ENCODE results near the gene IPO11.

IPO11 gene

DNA sequence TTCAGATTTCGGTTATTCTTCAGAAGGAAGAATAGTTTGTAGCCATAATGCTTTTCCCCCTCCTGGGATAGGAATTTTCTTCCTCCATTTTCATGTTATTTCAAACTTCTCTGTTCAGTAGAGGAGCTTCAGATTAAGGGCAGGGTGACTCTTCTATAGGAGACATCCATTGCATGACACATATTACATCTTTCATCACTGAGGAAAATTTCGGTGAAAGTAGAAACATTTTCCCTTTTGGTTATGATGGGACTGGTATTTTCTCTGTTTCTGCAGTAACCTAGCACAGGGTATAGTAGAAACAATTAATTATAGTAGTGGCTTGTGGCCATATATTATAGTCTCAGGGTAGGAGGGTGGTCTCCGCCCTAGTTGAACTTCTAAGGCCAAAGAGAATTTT, 1.1 kb downstream of the IPO11 start:
- no peak for FAIRE-seq
- TF ChIP-seq POLR2A (IDR thresholded peaks at IDR 0.05; ENCODE audit: low read depth, low read length) = no peak
- DNase-seq (ENCODE audit: insufficient read length, low spot score) = no peak

DNA sequence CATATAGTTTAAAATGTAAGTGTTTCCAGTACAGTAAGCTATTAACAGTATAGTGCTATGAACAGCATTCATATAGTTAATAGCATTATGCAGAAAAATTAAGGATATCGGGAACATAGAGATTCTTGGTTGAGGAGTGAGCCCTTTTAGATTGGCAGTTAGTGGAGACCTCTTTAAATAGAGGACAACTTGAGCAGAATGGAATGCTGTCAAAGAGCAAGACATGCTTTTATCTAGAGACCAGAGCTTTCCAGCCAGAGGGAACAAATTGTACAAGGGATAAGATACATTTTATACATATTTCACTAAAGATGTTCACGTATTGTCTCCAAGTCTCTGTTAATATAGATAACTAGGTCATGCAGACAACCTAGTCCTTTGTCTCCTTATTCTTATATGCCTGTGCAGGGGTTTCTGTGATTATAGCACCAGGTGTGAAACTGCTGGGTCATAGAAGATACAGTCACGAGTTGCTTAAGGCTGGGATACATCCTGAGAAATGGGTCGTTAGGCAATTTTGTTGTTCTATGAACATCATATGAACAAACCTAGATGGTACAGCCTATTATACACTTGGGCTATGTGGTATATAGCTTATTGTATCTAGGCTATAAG, 6.0 kb downstream of the IPO11 start:
- no peak for DNase-seq (ENCODE audit: insufficient read length, low spot score)
- no peak for TF ChIP-seq POLR2A (IDR thresholded peaks at IDR 0.05; ENCODE audit: low read depth, low read length)
- peak; percentile 48 for FAIRE-seq

DNA sequence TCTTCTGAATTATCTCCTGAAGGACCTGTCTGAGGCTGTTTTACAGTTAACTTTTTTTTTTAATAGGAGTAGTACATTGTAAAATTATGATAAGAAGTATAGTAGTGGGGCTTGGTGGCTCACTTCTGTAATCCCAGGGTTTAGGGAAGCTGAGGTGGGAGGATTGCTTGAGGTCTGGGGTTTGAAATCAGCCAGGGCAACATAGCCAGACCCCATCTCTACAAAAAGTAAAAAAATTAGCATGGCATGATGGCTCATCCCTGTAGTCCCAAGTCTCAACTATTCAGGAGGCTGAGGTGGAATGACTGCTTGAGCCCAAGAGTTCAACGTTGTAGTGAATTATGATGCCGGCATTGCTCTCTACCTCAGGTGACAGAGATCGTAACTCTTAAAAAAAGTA, 7.0 kb downstream of the IPO11 start:
- no peak for FAIRE-seq
- no peak for TF ChIP-seq POLR2A (IDR thresholded peaks at IDR 0.05; ENCODE audit: low read depth, low read length)

GRCh38 chr5:62421414-62421813, 8.9 kb downstream of the IPO11 start:
- no peak for TF ChIP-seq POLR2A (IDR thresholded peaks at IDR 0.05; ENCODE audit: low read depth, low read length)
- DNase-seq (ENCODE audit: insufficient read length, low spot score) (no peak), FAIRE-seq (no peak)

More for the DNA sequence above, 7.0 kb downstream of the IPO11 start:
- no peak for DNase-seq (ENCODE audit: insufficient read length, low spot score)

GRCh38 chr5:62424763-62425162, 12.2 kb downstream of the IPO11 start:
- FAIRE-seq (no peak), DNase-seq (ENCODE audit: insufficient read length, low spot score) (no peak)
- TF ChIP-seq POLR2A (IDR thresholded peaks at IDR 0.05; ENCODE audit: low read depth, low read length) = no peak

DNA sequence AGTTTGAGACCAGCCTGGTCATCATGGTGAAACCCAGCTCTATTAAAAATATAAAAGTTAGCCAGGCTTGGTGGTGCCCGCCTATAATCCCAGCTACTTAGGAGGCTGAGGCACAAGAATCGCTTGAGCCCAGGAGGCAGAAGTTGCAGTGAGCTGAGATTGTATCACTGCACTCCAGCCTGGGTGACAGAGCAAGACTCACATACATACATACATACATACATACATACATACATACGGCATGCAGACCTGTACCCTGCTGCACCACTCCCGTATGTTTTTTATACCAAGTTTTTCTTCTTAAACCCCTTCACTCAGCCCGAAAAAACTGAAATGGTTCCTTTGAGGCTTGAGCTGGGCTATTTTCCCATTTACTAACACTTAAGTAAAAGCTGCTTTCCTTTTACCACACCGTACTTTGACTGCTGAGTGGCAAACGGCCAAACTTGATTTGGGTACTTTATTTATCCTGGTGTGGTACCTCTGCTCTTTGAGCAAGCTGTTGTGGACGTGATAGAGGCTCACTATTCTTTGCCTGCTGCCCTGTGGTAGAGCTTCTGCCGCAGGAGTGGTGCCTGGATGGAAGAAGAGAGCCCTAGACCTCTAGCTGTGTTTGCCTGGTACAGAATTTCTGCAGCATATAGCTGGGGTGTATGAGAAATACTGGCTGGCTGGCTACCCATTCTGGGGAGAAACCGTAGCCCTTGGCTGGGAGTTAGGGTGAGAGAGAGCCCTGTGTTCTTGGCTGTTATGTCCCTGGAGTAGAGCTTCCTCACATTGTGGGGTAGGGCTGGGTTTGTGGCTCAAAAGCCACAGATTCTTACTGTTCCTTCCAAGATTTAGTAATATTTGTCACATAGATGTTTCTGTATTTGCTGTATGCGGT, 19.4 kb downstream of the IPO11 start:
- TF ChIP-seq POLR2A (IDR thresholded peaks at IDR 0.05; ENCODE audit: low read depth, low read length) = no peak
- DNase-seq (ENCODE audit: insufficient read length, low spot score) (no peak), FAIRE-seq (no peak)

- no peak for FAIRE-seq
- TF ChIP-seq POLR2A (IDR thresholded peaks at IDR 0.05; ENCODE audit: low read depth, low read length) = no peak
- DNase-seq (ENCODE audit: insufficient read length, low spot score) = no peak
Measured at GRCh38 chr5:62432621-62433064, 20.1 kb downstream of the IPO11 start.

- no peak for TF ChIP-seq POLR2A (IDR thresholded peaks at IDR 0.05; ENCODE audit: low read depth, low read length)
- FAIRE-seq (no peak), DNase-seq (ENCODE audit: insufficient read length, low spot score) (no peak)
Measured at GRCh38 chr5:62448528-62448927, 36.0 kb downstream of the IPO11 start.

GRCh38 chr5:62450259-62450658, 37.7 kb downstream of the IPO11 start:
- FAIRE-seq (no peak), DNase-seq (ENCODE audit: insufficient read length, low spot score) (no peak)

GRCh38 chr5:62457071-62457470, 44.5 kb downstream of the IPO11 start:
- no peak for TF ChIP-seq POLR2A (IDR thresholded peaks at IDR 0.05; ENCODE audit: low read depth, low read length)
- peak; percentile 92 for FAIRE-seq
- no peak for DNase-seq (ENCODE audit: insufficient read length, low spot score)

More at GRCh38 chr5:62450259-62450658, 37.7 kb downstream of the IPO11 start:
- TF ChIP-seq POLR2A (IDR thresholded peaks at IDR 0.05; ENCODE audit: low read depth, low read length) = no peak

GRCh38 chr5:62460578-62460983, 48.0 kb downstream of the IPO11 start:
- TF ChIP-seq POLR2A (IDR thresholded peaks at IDR 0.05; ENCODE audit: low read depth, low read length) = no peak
- FAIRE-seq (peak; percentile 6), DNase-seq (ENCODE audit: insufficient read length, low spot score) (no peak)

- FAIRE-seq (no peak), DNase-seq (ENCODE audit: insufficient read length, low spot score) (no peak)
- no peak for TF ChIP-seq POLR2A (IDR thresholded peaks at IDR 0.05; ENCODE audit: low read depth, low read length)
Measured at GRCh38 chr5:62461561-62461960, 49.0 kb downstream of the IPO11 start.

GRCh38 chr5:62465985-62466925, 53.7 kb downstream of the IPO11 start:
- DNase-seq (ENCODE audit: insufficient read length, low spot score) (no peak), FAIRE-seq (no peak)
- no peak for TF ChIP-seq POLR2A (IDR thresholded peaks at IDR 0.05; ENCODE audit: low read depth, low read length)

DNA sequence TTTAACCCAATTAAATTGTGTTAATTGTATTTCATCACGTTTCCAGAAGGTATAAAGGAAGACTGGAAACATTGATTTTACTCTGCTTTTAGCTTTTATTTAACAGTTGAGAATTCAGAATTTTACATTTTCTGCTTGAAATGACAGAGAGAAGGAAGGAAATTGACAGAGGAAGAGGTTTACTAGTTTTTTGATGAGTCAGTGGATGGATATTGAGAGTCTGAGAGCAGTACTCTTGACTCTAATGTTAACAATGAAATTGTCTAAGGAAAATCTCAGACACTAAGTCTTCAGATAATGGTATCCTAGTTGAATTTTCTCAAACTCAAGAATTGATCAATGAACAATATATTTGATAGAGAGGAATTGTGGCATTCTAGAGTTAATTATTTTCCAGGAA, 60.6 kb downstream of the IPO11 start:
- DNase-seq (ENCODE audit: insufficient read length, low spot score) = no peak
- TF ChIP-seq POLR2A (IDR thresholded peaks at IDR 0.05; ENCODE audit: low read depth, low read length) = no peak
- FAIRE-seq = peak; percentile 88

Data from H54 (cell line).